PC-9 (cell line): Measurements from ENCODE around the gene WNT10A. TPM values are rescaled to one million over a fixed set of nuclear protein-coding genes. Genes with fewer than 3 reads are reported as not detected.

Source experiments
- BruUV-seq: library from RNA; stranded (reverse); fragments of 400-500 nt; replicated peaks from 2 replicates; lab custom pipeline; 2021; lab: Mats Ljungman, UMichigan
- CTCF ChIA-PET: fragments of 300-600 bp; sonication (Branson Sonifier 250); formaldehyde crosslinking; loops from one replicate; lab custom pipeline; 2022; ENCODE audit warnings: antibody characterized with exemption; lab: Charles Lee
- POLR2A ChIA-PET: fragments of 300-600 bp; sonication (Branson Sonifier 250); formaldehyde crosslinking; loops from one replicate; lab custom pipeline; 2022; ENCODE audit warnings: antibody characterized with exemption; ENCODE audit not compliant: unreplicated experiment; lab: Charles Lee
- DNase-seq, 2 experiments: peaks; one replicate each; pipeline versions ENCODE4 v3.0.0 to v3.0.0-alpha.2; 2015 to 2022; ENCODE audit warnings: mixed read lengths in 1 of 2
- H2AFZ ChIP-seq: fragments of 200-600 bp; sonication (generic); 2 replicates; pipeline ENCODE4 v1.8.1; 2017; ENCODE audit warnings: antibody characterized with exemption
- H3F3A ChIP-seq: fragments of 200-600 bp; sonication (generic); 2 replicates; pipeline ENCODE4 v1.8.1; 2017; ENCODE audit warnings: antibody characterized with exemption, mild to moderate bottlenecking, low read depth; ENCODE audit not compliant: insufficient read depth
- H3K27ac ChIP-seq: fragments of 200-600 bp; sonication (generic); 2 replicates; pipeline ENCODE4 v1.6.1; 2016; ENCODE audit warnings: mixed run types
- H3K27me3 ChIP-seq: fragments of 200-600 bp; sonication (generic); 2 replicates; pipeline ENCODE4 v1.6.1; 2016; ENCODE audit warnings: low read depth, mixed run types; ENCODE audit not compliant: insufficient read depth
- H3K36me3 ChIP-seq: fragments of 200-600 bp; sonication (generic); 2 replicates; pipeline ENCODE4 v1.6.1; 2016; ENCODE audit warnings: low read depth, mixed run types
- H3K4me1 ChIP-seq: fragments of 200-600 bp; sonication (generic); replicated peaks from 2 replicates; pipeline ENCODE4 v1.6.1; 2016; ENCODE audit warnings: mixed run types; ENCODE audit not compliant: insufficient read depth
- H3K4me2 ChIP-seq: fragments of 200-600 bp; sonication (generic); 2 replicates; pipeline ENCODE4 v1.6.1; 2017; ENCODE audit warnings: mixed run types
- H3K4me3 ChIP-seq: fragments of 200-600 bp; sonication (generic); 2 replicates; pipeline ENCODE4 v1.6.1; 2016; ENCODE audit warnings: mixed run types
- H3K79me2 ChIP-seq: fragments of 200-600 bp; sonication (generic); 2 replicates; pipeline ENCODE4 v1.6.1; 2017; ENCODE audit warnings: low read depth, mixed run types
- H3K9me2 ChIP-seq: fragments of 200-600 bp; sonication (generic); 2 replicates; pipeline ENCODE4 v1.8.1; 2017; ENCODE audit warnings: mild to moderate bottlenecking; ENCODE audit not compliant: insufficient read depth
- H3K9me3 ChIP-seq: fragments of 200-600 bp; sonication (generic); 2 replicates; pipeline ENCODE4 v1.8.1; 2016; ENCODE audit warnings: low read depth; ENCODE audit not compliant: insufficient read depth
- H4K20me1 ChIP-seq: fragments of 200-600 bp; sonication (generic); 2 replicates; pipeline ENCODE4 v1.8.1; 2017; ENCODE audit not compliant: insufficient read depth
- EZH2 ChIP-seq: fragments of 200-600 bp; sonication (generic); IDR thresholded peaks from 2 replicates; pipeline ENCODE4 v1.8.0; 2017; ENCODE audit warnings: antibody characterized with exemption, low read depth
- intact Hi-C: fragments of 100-400 bp; cut with micrococcal nuclease; formaldehyde crosslinking; loops from one replicate; pipeline ENCODE4 v1.10.0; 2022; ENCODE audit not compliant: unreplicated experiment
- total RNA-seq: library from RNA; stranded (reverse); gene quantifications from 2 replicates; pipeline ENCODE4 v1.2.3, GENCODE V29; 2021
- TF ChIP-seq, protein P1 (sequence below): fragments of 200-600 bp; sonication (generic); conservative IDR thresholded peaks from 2 replicates; pipeline ENCODE4 v1.6.1; 2017; ENCODE audit warnings: mixed run types, antibody characterized with exemption, mild to moderate bottlenecking, moderate library complexity

Gene WNT10A
- total RNA-seq, 1 experiment from 2014 or later = 1.2 TPM

DNA sequence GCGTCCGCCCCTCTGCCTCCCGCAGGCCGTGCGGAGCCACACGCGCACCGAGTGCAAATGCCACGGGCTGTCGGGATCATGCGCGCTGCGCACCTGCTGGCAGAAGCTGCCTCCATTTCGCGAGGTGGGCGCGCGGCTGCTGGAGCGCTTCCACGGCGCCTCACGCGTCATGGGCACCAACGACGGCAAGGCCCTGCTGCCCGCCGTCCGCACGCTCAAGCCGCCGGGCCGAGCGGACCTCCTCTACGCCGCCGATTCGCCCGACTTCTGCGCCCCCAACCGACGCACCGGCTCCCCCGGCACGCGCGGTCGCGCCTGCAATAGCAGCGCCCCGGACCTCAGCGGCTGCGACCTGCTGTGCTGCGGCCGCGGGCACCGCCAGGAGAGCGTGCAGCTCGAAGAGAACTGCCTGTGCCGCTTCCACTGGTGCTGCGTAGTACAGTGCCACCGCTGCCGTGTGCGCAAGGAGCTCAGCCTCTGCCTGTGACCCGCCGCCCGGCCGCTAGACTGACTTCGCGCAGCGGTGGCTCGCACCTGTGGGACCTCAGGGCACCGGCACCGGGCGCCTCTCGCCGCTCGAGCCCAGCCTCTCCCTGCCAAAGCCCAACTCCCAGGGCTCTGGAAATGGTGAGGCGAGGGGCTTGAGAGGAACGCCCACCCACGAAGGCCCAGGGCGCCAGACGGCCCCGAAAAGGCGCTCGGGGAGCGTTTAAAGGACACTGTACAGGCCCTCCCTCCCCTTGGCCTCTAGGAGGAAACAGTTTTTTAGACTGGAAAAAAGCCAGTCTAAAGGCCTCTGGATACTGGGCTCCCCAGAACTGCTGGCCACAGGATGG is 7.1 kb upstream of the WNT10A start:
- Histone ChIP-seq H3K27ac (no peak overlapping the region), H3K4me2 (no peak overlapping the region), H3K4me3 (no peak overlapping the region), H3K9me3 (no peaks in the 10 kb centered on the region), H3K9me2 (no peaks in the 10 kb centered on the region), H3F3A (peaks cover 11% of the 10 kb centered on the region; the same call in 1 of the 2 replicates), H3K27me3 (no peaks in the 10 kb centered on the region), H4K20me1 (no peaks in the 10 kb centered on the region), H3K36me3 (no peaks in the 10 kb centered on the region), H3K79me2 (no peaks in the 10 kb centered on the region), H2AFZ (no peak overlapping the region), H3K4me1 (no peaks in the 10 kb centered on the region)
- ChIA-PET POLR2A (interaction anchor here (0.6 kb wide), 1 partner anchor 115 kb away, joined by 4 read pairs; no protein-coding TSS in a partner anchor), CTCF (interaction anchor here (4.1 kb wide), 1 partner anchor 24 kb away, joined by 65 read pairs; no protein-coding TSS in a partner anchor)
- TF ChIP-seq, protein P1, sequence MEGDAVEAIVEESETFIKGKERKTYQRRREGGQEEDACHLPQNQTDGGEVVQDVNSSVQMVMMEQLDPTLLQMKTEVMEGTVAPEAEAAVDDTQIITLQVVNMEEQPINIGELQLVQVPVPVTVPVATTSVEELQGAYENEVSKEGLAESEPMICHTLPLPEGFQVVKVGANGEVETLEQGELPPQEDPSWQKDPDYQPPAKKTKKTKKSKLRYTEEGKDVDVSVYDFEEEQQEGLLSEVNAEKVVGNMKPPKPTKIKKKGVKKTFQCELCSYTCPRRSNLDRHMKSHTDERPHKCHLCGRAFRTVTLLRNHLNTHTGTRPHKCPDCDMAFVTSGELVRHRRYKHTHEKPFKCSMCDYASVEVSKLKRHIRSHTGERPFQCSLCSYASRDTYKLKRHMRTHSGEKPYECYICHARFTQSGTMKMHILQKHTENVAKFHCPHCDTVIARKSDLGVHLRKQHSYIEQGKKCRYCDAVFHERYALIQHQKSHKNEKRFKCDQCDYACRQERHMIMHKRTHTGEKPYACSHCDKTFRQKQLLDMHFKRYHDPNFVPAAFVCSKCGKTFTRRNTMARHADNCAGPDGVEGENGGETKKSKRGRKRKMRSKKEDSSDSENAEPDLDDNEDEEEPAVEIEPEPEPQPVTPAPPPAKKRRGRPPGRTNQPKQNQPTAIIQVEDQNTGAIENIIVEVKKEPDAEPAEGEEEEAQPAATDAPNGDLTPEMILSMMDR = no peak
- no peak for TF ChIP-seq EZH2
- no peak for DNase-seq
- intact Hi-C loops = no loop called here
- BruUV-seq = no TSS peak

DNA sequence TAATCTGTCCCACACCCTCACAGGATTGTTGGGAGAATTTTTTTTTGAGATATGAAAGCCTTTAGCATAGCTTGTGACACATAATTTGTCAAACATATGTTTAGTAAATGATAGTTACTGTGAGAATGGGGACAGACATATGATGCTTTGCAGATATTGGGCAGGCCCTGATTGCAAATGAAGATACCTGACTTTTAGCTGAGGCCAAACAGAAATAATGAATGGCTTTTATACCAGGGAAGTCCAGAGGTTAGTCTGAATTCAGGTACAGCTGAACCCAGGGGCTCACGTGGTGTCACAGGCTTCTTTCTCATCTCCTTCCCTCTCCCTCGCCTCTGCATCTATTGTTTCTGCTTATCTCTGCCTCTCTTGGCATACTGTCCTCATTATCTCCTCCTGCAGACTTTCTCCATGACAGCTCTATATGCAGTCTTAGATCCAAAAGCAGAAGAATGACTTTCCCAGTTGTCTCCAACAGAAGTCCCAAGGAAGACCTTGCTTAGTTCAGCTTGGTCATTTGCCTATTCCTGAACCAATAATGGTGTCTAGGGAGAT is 4.9 kb upstream of the WNT10A start:
- no peak for DNase-seq
- no peak overlapping the region for H3K4me3 ChIP-seq
- no peaks in the 10 kb centered on the region for H3K79me2 ChIP-seq
- no peaks in the 10 kb centered on the region for H3K27me3 ChIP-seq
- H3K9me2 ChIP-seq = no peaks in the 10 kb centered on the region
- H3F3A ChIP-seq = peaks cover 11% of the 10 kb centered on the region; the same call in 1 of the 2 replicates
- H4K20me1 ChIP-seq = no peaks in the 10 kb centered on the region
- BruUV-seq = no TSS peak
- CTCF ChIA-PET = interaction anchor here (0.6 to 4.1 kb wide), 7 partner anchors 15 to 211 kb away, joined by 3 to 65 read pairs (median 5); partner anchors contain the start of gene CDK5R2
- H3K36me3 ChIP-seq = no peaks in the 10 kb centered on the region
- H3K9me3 ChIP-seq = no peaks in the 10 kb centered on the region
- no peak for TF ChIP-seq EZH2
- TF ChIP-seq, protein P1 = no peak
- no peak overlapping the region for H3K27ac ChIP-seq
- 0 out of 2 replicates have a peak, but pooled peaks cover 4% of the 10 kb centered on the region for H3K4me1 ChIP-seq
- intact Hi-C loops = loop anchor here (1.0 to 5.0 kb wide), 3 partner anchors 23 to 127 kb away; no protein-coding TSS in a partner anchor
- H2AFZ ChIP-seq = no peak overlapping the region
- no peak overlapping the region for H3K4me2 ChIP-seq
- POLR2A ChIA-PET = interaction anchor here (0.6 kb wide), 1 partner anchor 25 kb away, joined by 3 read pairs; no protein-coding TSS in a partner anchor

- no peak overlapping the region for H2AFZ ChIP-seq
- POLR2A ChIA-PET = interaction anchor here (0.6 kb wide), 3 partner anchors 26 to 125 kb away, joined by 3 to 6 read pairs (median 4); no protein-coding TSS in a partner anchor
- H4K20me1 ChIP-seq = no peaks in the 10 kb centered on the region
- no peak overlapping the region for H3K4me3 ChIP-seq
- H3F3A ChIP-seq = peaks cover 11% of the 10 kb centered on the region; the same call in 1 of the 2 replicates
- H3K79me2 ChIP-seq = no peaks in the 10 kb centered on the region
- no peaks in the 10 kb centered on the region for H3K27me3 ChIP-seq
- H3K4me1 ChIP-seq = 0 out of 2 replicates have a peak, but pooled peaks cover 4% of the 10 kb centered on the region
- no peaks in the 10 kb centered on the region for H3K9me3 ChIP-seq
- no peaks in the 10 kb centered on the region for H3K9me2 ChIP-seq
- H3K27ac ChIP-seq = no peak overlapping the region
- no peaks in the 10 kb centered on the region for H3K36me3 ChIP-seq
- no peak for TF ChIP-seq EZH2
- TF ChIP-seq, protein P1 = peak; percentile 99
- intact Hi-C loops = loop anchor here (1.0 to 5.0 kb wide), 3 partner anchors 22 to 126 kb away; no protein-coding TSS in a partner anchor
- no TSS peak for BruUV-seq
- H3K4me2 ChIP-seq = no peak overlapping the region
- CTCF ChIA-PET = interaction anchor here (0.6 to 4.1 kb wide), 8 partner anchors 15 to 210 kb away, joined by 3 to 65 read pairs (median 5); partner anchors contain the start of gene CDK5R2
- peak in 1 of 2 experiments; percentile 77 for DNase-seq
Observed at GRCh38 chr2:218876562-218877219, 4.0 kb upstream of the WNT10A start.
